Mesenteric fat pad (tissue), 1 donor: ENCODE measurements around the gene KCNC1. TPM values are rescaled to one million over a fixed set of nuclear protein-coding genes. Genes with fewer than 3 reads are reported as not detected.

Experiments used
- DNase-seq: peaks from one replicate; pipeline ENCODE4 v3.0.0-alpha.2; 2020; ENCODE audit warnings: low spot score
- total RNA-seq: library from RNA; stranded (reverse); fragmentation: NEBNext Ultra II Directional; extraction: Animal tissue kit (Norgen Biotek cat#: 25700); gene quantifications from one replicate; pipeline ENCODE4 v1.2.1, GENCODE V29; 2021
- donor health status: DM: yes; HTN: yes; CAD: no.

Gene KCNC1
- total RNA-seq, 1 donor from 2014 or later, result not detected

- no peak for DNase-seq
Observed at GRCh38 chr11:17816232-17816931, 81.8 kb downstream of the KCNC1 start.

- DNase-seq, result no peak
Observed at GRCh38 chr11:17821648-17822400, 87.2 kb downstream of the KCNC1 start.

- no peak for DNase-seq
Observed at GRCh38 chr11:17822401-17822781, 87.8 kb downstream of the KCNC1 start.

GRCh38 chr11:17827006-17827405 lies 92.4 kb downstream of the KCNC1 start:
- no peak for DNase-seq

- DNase-seq, result no peak
Observed at GRCh38 chr11:17828311-17828751, 93.8 kb downstream of the KCNC1 start.

GRCh38 chr11:17831228-17831627 lies 96.6 kb downstream of the KCNC1 start:
- no peak for DNase-seq

GRCh38 chr11:17831883-17832282 lies 97.3 kb downstream of the KCNC1 start:
- DNase-seq, result no peak

Other genes with a start within 250 kb of the KCNC1 start
- 0.19 TPM for gene USH1C, start 190.4 kb upstream of the KCNC1 start, total RNA-seq
- gene OTOG, start 187.5 kb upstream of the KCNC1 start, total RNA-seq, result not detected
- not detected for gene MYOD1, start 15.2 kb upstream of the KCNC1 start, total RNA-seq